ENCODE results near the gene ESRRA.

ESRRA gene

DNA sequence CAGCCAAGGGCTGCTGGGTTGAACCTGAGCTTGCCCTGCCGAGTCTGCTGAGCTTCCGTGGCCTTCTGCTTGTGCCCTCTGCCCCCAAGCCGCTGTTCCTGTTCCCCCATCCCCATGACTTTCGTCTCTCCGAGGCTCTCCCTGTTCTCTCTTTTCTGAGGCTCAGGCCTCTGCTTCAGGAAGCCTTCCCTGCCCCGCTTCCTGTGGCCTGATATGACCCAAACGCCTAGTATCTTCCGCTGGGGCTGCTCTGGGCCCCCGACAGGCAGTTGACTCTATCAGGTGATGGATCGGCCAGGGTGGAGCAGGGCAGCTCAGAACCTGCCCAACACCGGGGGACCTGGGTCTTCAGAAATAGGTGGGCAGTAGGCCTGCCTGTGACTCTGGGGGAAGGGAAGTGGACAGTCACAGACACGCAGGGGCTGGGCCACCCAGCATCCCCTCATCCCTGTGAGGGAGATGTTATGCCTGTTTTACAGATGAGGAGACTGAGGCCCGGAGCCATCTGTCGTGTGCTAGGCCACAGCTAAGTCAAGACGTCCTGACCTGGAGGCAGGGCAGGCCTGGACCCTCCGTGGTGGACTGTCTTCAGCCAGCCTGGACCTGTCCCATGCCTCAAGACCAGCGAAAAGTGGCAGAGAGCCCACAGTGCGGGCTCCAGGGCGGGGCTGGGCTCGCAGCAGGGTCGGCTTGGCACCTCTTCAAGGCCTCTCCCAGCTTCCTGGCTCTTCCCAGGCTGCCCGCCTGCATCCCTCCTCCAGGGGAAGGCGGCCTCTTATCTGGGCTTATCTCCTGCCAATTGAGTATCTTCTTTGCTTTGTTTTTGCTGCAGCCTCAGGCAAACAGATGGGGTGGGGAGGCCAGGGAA, 37.1 kb upstream of the ESRRA start:
- Histone ChIP-seq H3K4ac (ENCODE audit: low read length) (no peak overlapping the region), H3K27me3 (ENCODE audit: control insufficient read depth in 3 of 3, insufficient read depth in 3 of 3, low read depth in 1 of 3, low read length in 3 of 3) (no peaks in the 10 kb centered on the region), H3K9me3 (replicated peaks in 1 of 2; ENCODE audit: control insufficient read depth in 2 of 2, insufficient read depth in 1 of 2, low read depth in 1 of 2, low read length in 2 of 2) (no peaks in the 10 kb centered on the region), H3K36me3 (replicated peaks in 1 of 2; ENCODE audit: control insufficient read depth in 2 of 2, insufficient read depth in 2 of 2, low read length in 2 of 2) (peaks cover 17 to 38% of the 10 kb centered on the region in 2 donors), H2BK15ac (ENCODE audit: low read length) (no peak overlapping the region), H2BK5ac (ENCODE audit: low read length) (peak overlapping the region; percentile 48), H2AK5ac (ENCODE audit: low read depth, low read length) (peak overlapping the region; percentile 53), H3K4me1 (ENCODE audit: control insufficient read depth in 2 of 2, insufficient read depth in 1 of 2, low read depth in 1 of 2, low read length in 2 of 2) (peaks cover 13 to 19% of the 10 kb centered on the region in 2 donors), H3K23ac (ENCODE audit: low read depth, low read length, poor library complexity) (peak overlapping the region; percentile 100), H4K91ac (ENCODE audit: low read depth, low read length, poor library complexity) (no peak overlapping the region), H4K8ac (ENCODE audit: low read depth, low read length) (no peak overlapping the region), H3K9ac (ENCODE audit: low read depth, low read length, poor library complexity) (peak overlapping the region; percentile 72), H2AFZ (ENCODE audit: low read length) (no peak overlapping the region), H3K14ac (ENCODE audit: low read length) (no peak overlapping the region), H3K18ac (ENCODE audit: low read length) (peak overlapping the region; percentile 3), H2BK12ac (ENCODE audit: low read length) (peak overlapping the region; percentile 22), H3K79me1 (ENCODE audit: low read depth, low read length) (peaks cover 3% of the 10 kb centered on the region), H3K4me2 (ENCODE audit: insufficient read depth, low read length, poor library complexity, severe bottlenecking) (peak overlapping the region; percentile 98), H3K4me3 (ENCODE audit: low read length in 2 of 2) (peak overlapping the region; percentile 63 to 86), H2BK120ac (ENCODE audit: low read depth, low read length) (no peak overlapping the region), H3K27ac (replicated peaks; ENCODE audit: low read length) (peak overlapping the region; percentile 96)
- DNase-seq (ENCODE audit: low spot score), result no peak
- WGBS, 2 donors (ENCODE audit: extremely low coverage in 2 of 2, insufficient read length in 2 of 2, insufficient replicate concordance in 1 of 2), result no CpG with 5 or more reads among the region's 23 CpGs

- Histone ChIP-seq H2BK5ac (ENCODE audit: low read length) (peak overlapping the region; percentile 82), H2AFZ (ENCODE audit: low read length) (peak overlapping the region; percentile 94), H3K18ac (ENCODE audit: low read length) (peak overlapping the region; percentile 96), H2BK120ac (ENCODE audit: low read depth, low read length) (peak overlapping the region; percentile 17), H3K36me3 (replicated peaks in 1 of 2; ENCODE audit: control insufficient read depth in 2 of 2, insufficient read depth in 2 of 2, low read length in 2 of 2) (peaks cover 15 to 32% of the 10 kb centered on the region in 2 donors), H3K9ac (ENCODE audit: low read depth, low read length, poor library complexity) (peak overlapping the region; percentile 96), H4K91ac (ENCODE audit: low read depth, low read length, poor library complexity) (no peak overlapping the region), H4K8ac (ENCODE audit: low read depth, low read length) (no peak overlapping the region), H3K4me1 (ENCODE audit: control insufficient read depth in 2 of 2, insufficient read depth in 1 of 2, low read depth in 1 of 2, low read length in 2 of 2) (peaks cover 9 to 19% of the 10 kb centered on the region in 2 donors), H3K9me3 (replicated peaks in 1 of 2; ENCODE audit: control insufficient read depth in 2 of 2, insufficient read depth in 1 of 2, low read depth in 1 of 2, low read length in 2 of 2) (no peaks in the 10 kb centered on the region), H3K23ac (ENCODE audit: low read depth, low read length, poor library complexity) (peak overlapping the region; percentile 100), H3K79me1 (ENCODE audit: low read depth, low read length) (peaks cover 4% of the 10 kb centered on the region), H2BK12ac (ENCODE audit: low read length) (no peak overlapping the region), H3K27me3 (ENCODE audit: control insufficient read depth in 3 of 3, insufficient read depth in 3 of 3, low read depth in 1 of 3, low read length in 3 of 3) (no peaks in the 10 kb centered on the region), H3K4me2 (ENCODE audit: insufficient read depth, low read length, poor library complexity, severe bottlenecking) (peak overlapping the region; percentile 98), H3K4ac (ENCODE audit: low read length) (peak overlapping the region; percentile 84), H2BK15ac (ENCODE audit: low read length) (peak overlapping the region; percentile 92), H3K14ac (ENCODE audit: low read length) (peak overlapping the region; percentile 94), H3K4me3 (ENCODE audit: low read length in 2 of 2) (peak overlapping the region; percentile 63 to 86), H2AK5ac (ENCODE audit: low read depth, low read length) (peak overlapping the region; percentile 96), H3K27ac (replicated peaks; ENCODE audit: low read length) (peak overlapping the region; percentile 96)
- no CpG with 5 or more reads among the region's 34 CpGs for WGBS, 2 donors (ENCODE audit: extremely low coverage in 2 of 2, insufficient read length in 2 of 2, insufficient replicate concordance in 1 of 2)
- DNase-seq (ENCODE audit: low spot score), result no peak
Observed at GRCh38 chr11:64268893-64269539, 36.3 kb upstream of the ESRRA start.

GRCh38 chr11:64269540-64270220, 35.6 kb upstream of the ESRRA start:
- H2BK15ac ChIP-seq (ENCODE audit: low read length), result peak overlapping the region; percentile 92
- peak overlapping the region; percentile 84 for H3K4ac ChIP-seq (ENCODE audit: low read length)
- peak overlapping the region; percentile 96 for H3K27ac ChIP-seq (replicated peaks; ENCODE audit: low read length)
- peaks cover 5% of the 10 kb centered on the region for H3K79me1 ChIP-seq (ENCODE audit: low read depth, low read length)
- peak overlapping the region; percentile 17 for H2BK120ac ChIP-seq (ENCODE audit: low read depth, low read length)
- H2AK5ac ChIP-seq (ENCODE audit: low read depth, low read length), result peak overlapping the region; percentile 96
- no peak overlapping the region for H2BK12ac ChIP-seq (ENCODE audit: low read length)
- peak overlapping the region; percentile 100 for H3K23ac ChIP-seq (ENCODE audit: low read depth, low read length, poor library complexity)
- peaks cover 14 to 26% of the 10 kb centered on the region in 2 donors for H3K36me3 ChIP-seq (replicated peaks in 1 of 2; ENCODE audit: control insufficient read depth in 2 of 2, insufficient read depth in 2 of 2, low read length in 2 of 2)
- peak overlapping the region; percentile 94 for H3K14ac ChIP-seq (ENCODE audit: low read length)
- peaks cover 9 to 19% of the 10 kb centered on the region in 2 donors for H3K4me1 ChIP-seq (ENCODE audit: control insufficient read depth in 2 of 2, insufficient read depth in 1 of 2, low read depth in 1 of 2, low read length in 2 of 2)
- peak overlapping the region; percentile 82 for H2BK5ac ChIP-seq (ENCODE audit: low read length)
- no peaks in the 10 kb centered on the region for H3K27me3 ChIP-seq (ENCODE audit: control insufficient read depth in 3 of 3, insufficient read depth in 3 of 3, low read depth in 1 of 3, low read length in 3 of 3)
- peak overlapping the region; percentile 96 for H3K18ac ChIP-seq (ENCODE audit: low read length)
- peak; percentile 99 for DNase-seq (ENCODE audit: low spot score)
- peak overlapping the region; percentile 98 for H3K4me2 ChIP-seq (ENCODE audit: insufficient read depth, low read length, poor library complexity, severe bottlenecking)
- H4K8ac ChIP-seq (ENCODE audit: low read depth, low read length), result no peak overlapping the region
- peak overlapping the region; percentile 94 for H2AFZ ChIP-seq (ENCODE audit: low read length)
- H3K9ac ChIP-seq (ENCODE audit: low read depth, low read length, poor library complexity), result peak overlapping the region; percentile 96
- H4K91ac ChIP-seq (ENCODE audit: low read depth, low read length, poor library complexity), result no peak overlapping the region
- no peaks in the 10 kb centered on the region for H3K9me3 ChIP-seq (replicated peaks in 1 of 2; ENCODE audit: control insufficient read depth in 2 of 2, insufficient read depth in 1 of 2, low read depth in 1 of 2, low read length in 2 of 2)
- no CpG with 5 or more reads among the region's 58 CpGs for WGBS, 2 donors (ENCODE audit: extremely low coverage in 2 of 2, insufficient read length in 2 of 2, insufficient replicate concordance in 1 of 2)
- peak overlapping the region; percentile 84 to 88 for H3K4me3 ChIP-seq (ENCODE audit: low read length in 2 of 2)
